Trophoblast cell (in vitro differentiated cells and primary cell): ENCODE measurements around the gene APOBEC3F.
"Not testable (repeated sequence)": the region's sequence is repeated elsewhere in the genome, so short reads cannot be mapped to it uniquely, and the experiment has no call there.

Experiments
- DNase-seq, 2 donors: peaks; one replicate each; pipeline ENCODE4 v3.0.0-alpha.2; 2016
- H2AFZ ChIP-seq: 2 replicates; pipeline ENCODE4 v1.6.1; 2013; ENCODE audit warnings: low read length, moderate library complexity, mild to moderate bottlenecking; ENCODE audit not compliant: insufficient read depth, poor library complexity
- H2AK5ac ChIP-seq: 2 replicates; pipeline ENCODE4 v1.6.1; 2013; ENCODE audit warnings: mild to moderate bottlenecking, low read length
- H2BK120ac ChIP-seq: 2 replicates; pipeline ENCODE4 v1.6.1; 2013; ENCODE audit warnings: low read length, mild to moderate bottlenecking, moderate library complexity; ENCODE audit not compliant: insufficient read depth, poor library complexity
- H2BK12ac ChIP-seq: 2 replicates; pipeline ENCODE4 v1.6.1; 2013; ENCODE audit warnings: mild to moderate bottlenecking, low read length, moderate library complexity
- H2BK5ac ChIP-seq: 2 replicates; pipeline ENCODE4 v1.6.1; 2013; ENCODE audit warnings: low read length, low read depth, moderate library complexity, mild to moderate bottlenecking; ENCODE audit not compliant: poor library complexity
- H3K14ac ChIP-seq: 2 replicates; pipeline ENCODE4 v1.6.1; 2013; ENCODE audit warnings: mild to moderate bottlenecking, low read length
- H3K18ac ChIP-seq: 2 replicates; pipeline ENCODE4 v1.6.1; 2013; ENCODE audit warnings: mild to moderate bottlenecking, low read length
- H3K23ac ChIP-seq: 2 replicates; pipeline ENCODE4 v1.6.1; 2013; ENCODE audit warnings: low read length
- H3K27ac ChIP-seq: 2 replicates; pipeline ENCODE4 v1.5.1; 2013; ENCODE audit warnings: low read depth, mild to moderate bottlenecking, inconsistent platforms, low read length, moderate library complexity
- H3K27me3 ChIP-seq: 2 replicates; pipeline ENCODE4 v1.6.1; 2013; ENCODE audit warnings: inconsistent platforms, mild to moderate bottlenecking, low read length, moderate library complexity; ENCODE audit not compliant: insufficient read depth
- H3K36me3 ChIP-seq, 2 experiments: 1 replicate in 1 of 2; 2 replicates in 1 of 2; pipeline ENCODE4 v1.6.1; 2013; ENCODE audit warnings: low read length in 2 of 2, mild to moderate bottlenecking in 2 of 2, moderate library complexity in 1 of 2; ENCODE audit not compliant: insufficient read depth in 2 of 2, control insufficient read depth in 1 of 2
- H3K4ac ChIP-seq: 2 replicates; pipeline ENCODE4 v1.6.1; 2013; ENCODE audit warnings: low read depth, mild to moderate bottlenecking, low read length, moderate library complexity
- H3K4me1 ChIP-seq, 2 experiments: 1 replicate in 1 of 2; 2 replicates in 1 of 2; pipeline ENCODE4 v1.6.1; 2013; ENCODE audit warnings: low read length in 2 of 2, mild to moderate bottlenecking in 2 of 2, moderate library complexity in 1 of 2; ENCODE audit not compliant: insufficient read depth in 2 of 2, control insufficient read depth in 1 of 2
- H3K4me2 ChIP-seq: 2 replicates; pipeline ENCODE4 v1.6.1; 2013; ENCODE audit warnings: inconsistent platforms, mild to moderate bottlenecking, low read length, moderate library complexity
- H3K4me3 ChIP-seq: 2 replicates; pipeline ENCODE4 v1.5.1; 2013; ENCODE audit warnings: mild to moderate bottlenecking, low read depth, low read length, inconsistent platforms
- H3K79me1 ChIP-seq: one replicate; pipeline ENCODE4 v1.6.1; 2013; ENCODE audit warnings: low read length
- H3K79me2 ChIP-seq: 2 replicates; pipeline ENCODE4 v1.6.1; 2013; ENCODE audit warnings: low read length, mild to moderate bottlenecking; ENCODE audit not compliant: control insufficient read depth, insufficient read depth, poor library complexity
- H3K9ac ChIP-seq: 2 replicates; pipeline ENCODE4 v1.6.1; 2013; ENCODE audit warnings: mild to moderate bottlenecking, low read length
- H3K9me3 ChIP-seq: 2 replicates; pipeline ENCODE4 v1.6.1; 2013; ENCODE audit warnings: low read depth, mild to moderate bottlenecking, control low read depth, inconsistent platforms, low read length; ENCODE audit not compliant: insufficient read depth
- H4K12ac ChIP-seq: 2 replicates; pipeline ENCODE4 v1.6.1; 2013; ENCODE audit warnings: low read depth, mild to moderate bottlenecking, low read length, moderate library complexity
- H4K8ac ChIP-seq: 2 replicates; pipeline ENCODE4 v1.6.1; 2013; ENCODE audit warnings: low read depth, mild to moderate bottlenecking, low read length, moderate library complexity
- H4K91ac ChIP-seq: one replicate; pipeline ENCODE4 v1.6.1; 2013; ENCODE audit warnings: low read depth, mild to moderate bottlenecking, low read length, moderate library complexity
- WGBS: extraction: QIAGEN DNeasy Blood & Tissue Kit; methylation state at CpG from one replicate; pipeline ENCODE4 v1.1.7; 2013; ENCODE audit warnings: missing lambda C conversion rate; ENCODE audit not compliant: insufficient read length, insufficient coverage; ENCODE audit errors: extremely low coverage; 5-methylcytosine and 5-hydroxymethylcytosine counted together

APOBEC3F gene

GRCh38 chr22:39045136-39045535 is 4.5 kb downstream of the APOBEC3F start:
- not testable (repeated sequence) for H3K27me3 ChIP-seq, H3K9me3 ChIP-seq, H4K91ac ChIP-seq, H3K36me3 ChIP-seq, H3K14ac ChIP-seq, H2BK12ac ChIP-seq, H2BK5ac ChIP-seq, H4K8ac ChIP-seq, H3K4ac ChIP-seq, H2AFZ ChIP-seq, H3K18ac ChIP-seq, H3K4me2 ChIP-seq, H2AK5ac ChIP-seq, H3K4me1 ChIP-seq, H2BK120ac ChIP-seq, H3K79me1 ChIP-seq, H3K27ac ChIP-seq, DNase-seq, H3K4me3 ChIP-seq, H4K12ac ChIP-seq, H3K9ac ChIP-seq, H3K23ac ChIP-seq, H3K79me2 ChIP-seq
- WGBS: no CpG with 5 or more reads among the region's 14 CpGs

GRCh38 chr22:39049486-39049885 is 8.8 kb downstream of the APOBEC3F start:
- not testable (repeated sequence) for H2BK12ac ChIP-seq, H3K4ac ChIP-seq, H3K4me2 ChIP-seq, H2AFZ ChIP-seq, H2AK5ac ChIP-seq, H3K27me3 ChIP-seq, H2BK5ac ChIP-seq, H4K91ac ChIP-seq, H3K23ac ChIP-seq, H3K36me3 ChIP-seq, H3K9ac ChIP-seq, H3K79me1 ChIP-seq, H3K79me2 ChIP-seq, H3K4me1 ChIP-seq, H3K14ac ChIP-seq, H3K18ac ChIP-seq, H3K4me3 ChIP-seq, H3K27ac ChIP-seq, H4K8ac ChIP-seq, H3K9me3 ChIP-seq, H4K12ac ChIP-seq, H2BK120ac ChIP-seq, DNase-seq
- no CpG with 5 or more reads among the region's 7 CpGs for WGBS

GRCh38 chr22:39051844-39052495 is 11.3 kb downstream of the APOBEC3F start:
- H3K27me3 ChIP-seq, H3K27ac ChIP-seq, H3K9me3 ChIP-seq, H4K8ac ChIP-seq, H2BK12ac ChIP-seq, H3K9ac ChIP-seq, H3K4me1 ChIP-seq, H2BK120ac ChIP-seq, H4K91ac ChIP-seq, H2BK5ac ChIP-seq, H3K79me2 ChIP-seq, H2AFZ ChIP-seq, H3K36me3 ChIP-seq, H3K4me3 ChIP-seq, H3K79me1 ChIP-seq, H3K23ac ChIP-seq, H3K4me2 ChIP-seq, H3K14ac ChIP-seq, H3K4ac ChIP-seq, H4K12ac ChIP-seq, DNase-seq, H2AK5ac ChIP-seq, H3K18ac ChIP-seq: not testable (repeated sequence)
- WGBS: no CpG with 5 or more reads among the region's 18 CpGs

- Histone ChIP-seq H3K79me2 (no peaks in the 10 kb centered on the region), H3K36me3 (no peaks in the 10 kb centered on the region), H3K9me3 (peaks cover 5% of the 10 kb centered on the region), H3K4me2 (no peak overlapping the region), H2BK120ac (no peak overlapping the region), H3K4ac (no peak overlapping the region), H4K91ac (no peak overlapping the region), H3K27me3 (no peaks in the 10 kb centered on the region), H4K12ac (no peak overlapping the region), H3K9ac (no peak overlapping the region), H3K27ac (no peak overlapping the region), H3K4me1 (no peaks in the 10 kb centered on the region), H3K14ac (no peak overlapping the region), H2BK12ac (no peak overlapping the region), H3K79me1 (no peaks in the 10 kb centered on the region), H3K23ac (no peak overlapping the region), H3K18ac (no peak overlapping the region), H2AK5ac (no peak overlapping the region), H4K8ac (no peak overlapping the region), H3K4me3 (peak overlapping the region; percentile 16), H2AFZ (no peak overlapping the region), H2BK5ac (no peak overlapping the region)
- no CpG with 5 or more reads among the region's 11 CpGs for WGBS
- no peak for DNase-seq
Measured at GRCh38 chr22:39055658-39056057, 15.0 kb downstream of the APOBEC3F start.
